Measurements from ENCODE around the gene UBE2E1.

UBE2E1 gene

DNA sequence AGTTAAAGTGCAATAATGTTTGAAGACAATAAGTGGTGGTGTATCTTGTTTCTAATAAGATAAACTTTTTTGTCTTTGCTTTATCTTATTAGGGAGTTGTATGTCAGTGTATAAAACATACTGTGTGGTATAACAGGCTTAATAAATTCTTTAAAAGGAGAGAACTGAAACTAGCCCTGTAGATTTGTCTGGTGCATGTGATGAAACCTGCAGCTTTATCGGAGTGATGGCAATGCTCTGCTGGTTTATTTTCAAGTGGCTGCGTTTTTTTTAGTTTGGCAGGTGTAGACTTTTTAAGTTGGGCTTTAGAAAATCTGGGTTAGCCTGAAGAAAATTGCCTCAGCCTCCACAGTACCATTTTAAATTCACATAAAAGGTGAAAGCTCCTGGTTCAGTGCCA lies 113.9 kb downstream of the UBE2E1 start:
- TF ChIP-seq, protein P1, sequence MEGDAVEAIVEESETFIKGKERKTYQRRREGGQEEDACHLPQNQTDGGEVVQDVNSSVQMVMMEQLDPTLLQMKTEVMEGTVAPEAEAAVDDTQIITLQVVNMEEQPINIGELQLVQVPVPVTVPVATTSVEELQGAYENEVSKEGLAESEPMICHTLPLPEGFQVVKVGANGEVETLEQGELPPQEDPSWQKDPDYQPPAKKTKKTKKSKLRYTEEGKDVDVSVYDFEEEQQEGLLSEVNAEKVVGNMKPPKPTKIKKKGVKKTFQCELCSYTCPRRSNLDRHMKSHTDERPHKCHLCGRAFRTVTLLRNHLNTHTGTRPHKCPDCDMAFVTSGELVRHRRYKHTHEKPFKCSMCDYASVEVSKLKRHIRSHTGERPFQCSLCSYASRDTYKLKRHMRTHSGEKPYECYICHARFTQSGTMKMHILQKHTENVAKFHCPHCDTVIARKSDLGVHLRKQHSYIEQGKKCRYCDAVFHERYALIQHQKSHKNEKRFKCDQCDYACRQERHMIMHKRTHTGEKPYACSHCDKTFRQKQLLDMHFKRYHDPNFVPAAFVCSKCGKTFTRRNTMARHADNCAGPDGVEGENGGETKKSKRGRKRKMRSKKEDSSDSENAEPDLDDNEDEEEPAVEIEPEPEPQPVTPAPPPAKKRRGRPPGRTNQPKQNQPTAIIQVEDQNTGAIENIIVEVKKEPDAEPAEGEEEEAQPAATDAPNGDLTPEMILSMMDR (IDR thresholded peaks at IDR 0.05; ENCODE audit: insufficient read depth, low read depth, low read length, missing control alignments): no peak
- no peak for DNase-seq (ENCODE audit: low read depth)
- no peak overlapping the region for H3K4me3 ChIP-seq (ENCODE audit: low read depth, low read length)

DNA sequence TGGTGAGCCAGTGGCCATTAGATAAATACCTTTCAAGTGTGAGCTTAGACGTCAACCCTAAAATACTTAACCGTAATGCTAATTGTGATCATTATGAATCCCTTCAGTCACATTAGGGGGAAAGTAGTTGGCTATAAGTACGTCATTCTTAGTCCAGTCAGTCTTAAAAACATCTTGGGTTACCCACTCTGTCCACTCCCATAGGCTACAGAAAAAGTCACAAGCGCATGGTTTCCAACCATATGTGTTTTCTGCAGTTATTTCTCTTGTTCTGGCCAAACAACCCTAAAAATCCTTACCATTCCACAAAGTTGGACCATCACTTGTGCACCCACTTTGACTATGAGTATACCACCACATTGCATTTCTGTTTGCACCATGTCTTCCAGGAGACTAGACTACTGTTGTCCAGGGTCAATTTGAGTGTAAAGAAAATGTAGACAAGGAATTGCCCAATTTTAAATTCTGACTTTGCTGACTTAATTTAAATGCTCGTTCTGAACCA lies 114.4 kb downstream of the UBE2E1 start:
- no peak overlapping the region for H3K4me3 ChIP-seq (ENCODE audit: low read depth, low read length)
- TF ChIP-seq, protein P1 (IDR thresholded peaks at IDR 0.05; ENCODE audit: insufficient read depth, low read depth, low read length, missing control alignments): no peak
- no peak for DNase-seq (ENCODE audit: low read depth)

DNA sequence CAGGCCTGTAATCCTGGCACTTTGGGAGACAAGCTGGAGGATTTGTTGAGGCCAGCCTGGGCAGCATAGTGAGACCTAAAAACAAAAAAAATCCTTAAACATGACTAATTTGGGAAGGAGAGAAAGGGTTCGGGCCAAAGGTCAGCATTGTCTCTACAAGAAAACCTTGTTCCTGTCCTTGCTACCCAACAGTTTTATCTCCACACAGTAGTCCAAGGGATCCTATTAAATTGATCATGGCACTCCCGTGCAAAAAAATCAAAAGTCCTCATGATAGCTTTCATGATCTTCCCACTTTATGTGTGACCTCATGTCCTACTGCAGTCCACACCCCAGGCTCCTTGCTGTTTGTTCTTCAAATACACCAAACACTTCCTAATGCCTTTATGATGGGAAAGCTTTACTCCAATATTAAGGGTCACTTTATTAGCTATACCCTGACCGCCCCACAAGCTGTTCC lies 115.3 kb downstream of the UBE2E1 start:
- DNase-seq (ENCODE audit: low read depth): no peak
- TF ChIP-seq, protein P1 (IDR thresholded peaks at IDR 0.05; ENCODE audit: insufficient read depth, low read depth, low read length, missing control alignments): no peak
- no peak overlapping the region for H3K4me3 ChIP-seq (ENCODE audit: low read depth, low read length)

DNA sequence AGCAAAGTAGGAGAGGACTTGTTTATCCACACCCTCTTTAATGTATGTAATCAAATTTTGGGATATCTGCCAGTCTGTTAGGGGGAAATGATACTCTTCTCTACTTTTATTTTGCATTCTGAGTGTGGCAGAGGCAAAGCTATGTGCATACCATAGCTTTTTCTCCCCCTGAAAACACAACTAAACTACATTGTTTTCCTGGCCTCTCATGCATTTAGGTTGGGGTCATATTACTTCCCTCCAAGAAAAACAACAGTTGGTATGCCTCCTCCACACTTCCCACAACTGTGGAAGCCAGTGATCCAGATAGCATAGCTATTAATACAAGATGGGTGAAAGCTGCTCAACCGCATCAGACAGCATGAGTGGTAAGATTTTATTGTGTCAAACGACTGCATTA lies 118.0 kb downstream of the UBE2E1 start:
- no peak overlapping the region for H3K4me3 ChIP-seq (ENCODE audit: low read depth, low read length)
- TF ChIP-seq, protein P1 (IDR thresholded peaks at IDR 0.05; ENCODE audit: insufficient read depth, low read depth, low read length, missing control alignments): no peak
- no peak for DNase-seq (ENCODE audit: low read depth)

DNA sequence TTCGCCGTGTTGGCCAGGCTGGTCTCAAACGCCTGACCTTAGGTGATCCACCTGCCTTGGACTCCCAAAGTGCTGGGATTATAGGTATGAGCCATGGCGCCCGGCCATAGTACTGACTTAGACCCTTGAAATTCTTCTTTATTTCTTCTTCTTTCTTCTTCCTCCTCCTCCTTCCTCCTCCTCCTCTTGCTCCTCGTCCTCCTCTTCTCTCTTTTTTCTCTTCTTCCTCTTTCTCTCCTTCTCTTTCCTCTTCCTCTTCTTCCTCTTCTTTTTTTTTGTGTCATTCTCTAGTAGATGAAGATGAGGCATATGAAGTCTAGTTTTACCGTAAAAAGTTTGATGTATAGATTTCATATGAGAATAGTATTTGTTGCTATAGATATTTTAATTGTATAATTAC lies 120.5 kb downstream of the UBE2E1 start:
- no peak overlapping the region for H3K4me3 ChIP-seq (ENCODE audit: low read depth, low read length)
- DNase-seq (ENCODE audit: low read depth): no peak
- TF ChIP-seq, protein P1 (IDR thresholded peaks at IDR 0.05; ENCODE audit: insufficient read depth, low read depth, low read length, missing control alignments): no peak

DNA sequence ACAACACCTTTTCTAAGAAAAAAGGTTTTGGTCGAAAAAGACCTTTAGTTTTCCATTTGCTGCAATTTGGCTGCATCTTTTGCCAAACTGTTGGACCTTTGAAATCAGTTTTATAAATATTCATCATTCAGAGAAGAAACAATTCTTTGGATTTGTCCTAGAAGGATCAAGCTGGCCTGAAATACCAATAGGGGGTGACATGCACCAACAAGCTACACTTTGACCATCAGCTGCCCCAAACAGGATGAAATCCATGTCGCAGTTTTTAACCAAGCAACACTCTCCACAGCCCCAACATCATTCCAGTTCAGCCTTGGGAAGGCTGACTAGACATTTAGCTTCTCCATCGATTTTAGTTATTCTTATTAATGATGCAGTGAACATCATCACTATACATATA lies 121.0 kb downstream of the UBE2E1 start:
- no peak for DNase-seq (ENCODE audit: low read depth)
- TF ChIP-seq, protein P1 (IDR thresholded peaks at IDR 0.05; ENCODE audit: insufficient read depth, low read depth, low read length, missing control alignments): no peak
- H3K4me3 ChIP-seq (ENCODE audit: low read depth, low read length): no peak overlapping the region

DNA sequence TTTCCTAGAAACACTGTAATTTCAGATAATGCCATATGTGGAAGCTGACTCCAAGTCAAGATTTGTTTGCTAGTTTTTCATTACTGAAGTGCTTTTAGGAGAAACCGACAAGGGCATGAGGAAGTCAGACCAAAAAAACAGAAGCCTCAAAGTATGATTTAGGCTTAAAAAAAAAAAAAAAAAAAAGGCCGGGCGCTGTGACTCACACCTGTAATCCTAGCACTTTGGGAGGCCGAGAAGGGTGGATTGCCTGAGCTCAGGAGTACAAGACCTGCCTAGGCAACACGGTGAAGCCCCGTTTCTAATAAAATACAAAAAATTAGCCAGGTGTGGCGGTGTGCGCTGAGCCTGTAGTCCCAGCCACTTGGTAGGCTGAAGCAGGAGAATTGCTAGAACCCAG lies 122.8 kb downstream of the UBE2E1 start:
- TF ChIP-seq, protein P1 (IDR thresholded peaks at IDR 0.05; ENCODE audit: insufficient read depth, low read depth, low read length, missing control alignments): no peak
- no peak overlapping the region for H3K4me3 ChIP-seq (ENCODE audit: low read depth, low read length)
- DNase-seq (ENCODE audit: low read depth): no peak
